Hematopoietic multipotent progenitor cell treated with erythropoietin and hydrocortisone succinate and interleukin-3 and kit ligand, for 4 days (in vitro differentiated cells): ENCODE data around the gene DPH1.

Experiments used
- DNase-seq: peaks from one replicate; pipeline ENCODE4 v3.0.0-alpha.2; 2015

DPH1 gene

GRCh38 chr17:2051933-2052559 lies 22.1 kb downstream of the DPH1 start:
- no peak for DNase-seq

- DNase-seq = peak; percentile 83
Measured at GRCh38 chr17:2053380-2054261, 23.7 kb downstream of the DPH1 start.

- DNase-seq = no peak
Measured at GRCh38 chr17:2054262-2054511, 24.2 kb downstream of the DPH1 start.

- peak; percentile 82 for DNase-seq
Measured at GRCh38 chr17:2054512-2055291, 24.7 kb downstream of the DPH1 start, which contains the start of gene HIC1. HIC1 (plus strand) TSS chr17:2055103; CDS start chr17:2056691, 1,588 bp downstream.

- DNase-seq = no peak
Measured at GRCh38 chr17:2055292-2056205, 25.6 kb downstream of the DPH1 start.

- DNase-seq = peak; percentile 54
Measured at GRCh38 chr17:2056206-2057174, 26.5 kb downstream of the DPH1 start.

- DNase-seq = peak; percentile 30
Measured at GRCh38 chr17:2057175-2057759, 27.3 kb downstream of the DPH1 start.

GRCh38 chr17:2057760-2058585 lies 28.0 kb downstream of the DPH1 start:
- peak; percentile 34 for DNase-seq

GRCh38 chr17:2058586-2059546 lies 28.9 kb downstream of the DPH1 start:
- DNase-seq = peak; percentile 94

- no peak for DNase-seq
Measured at GRCh38 chr17:2059547-2060384, 29.8 kb downstream of the DPH1 start.

- DNase-seq = no peak
Measured at GRCh38 chr17:2060385-2060658, 30.4 kb downstream of the DPH1 start.

GRCh38 chr17:2060681-2061440 lies 30.9 kb downstream of the DPH1 start:
- peak; percentile 30 for DNase-seq

- no peak for DNase-seq
Measured at GRCh38 chr17:2061441-2061958, 31.5 kb downstream of the DPH1 start.

GRCh38 chr17:2062571-2063183 lies 32.7 kb downstream of the DPH1 start:
- no peak for DNase-seq

- DNase-seq = no peak
Measured at GRCh38 chr17:2063261-2064146, 33.6 kb downstream of the DPH1 start.

GRCh38 chr17:2064147-2064489 lies 34.2 kb downstream of the DPH1 start:
- no peak for DNase-seq
